Esophagus muscularis mucosa (tissue), 3 donors: ENCODE measurements around the gene PDK4.

Experiments
- EP300 ChIP-seq: sonication (generic); formaldehyde crosslinking; IDR thresholded peaks from one replicate; pipeline ENCODE4 v1.6.1; 2017; ENCODE audit warnings: antibody characterized with exemption
- TF ChIP-seq, protein P1 (sequence below), 3 experiments: fragments of 200-600 bp in 2 of 3; fragments of 450-650 bp in 1 of 3; sonication (generic) in 2 of 3; IDR thresholded peaks; one replicate each; pipeline ENCODE4 v1.5.1; 2017 to 2019; ENCODE audit warnings: antibody characterized with exemption in 3 of 3, mild to moderate bottlenecking in 2 of 3, moderate library complexity in 1 of 3

DNA sequence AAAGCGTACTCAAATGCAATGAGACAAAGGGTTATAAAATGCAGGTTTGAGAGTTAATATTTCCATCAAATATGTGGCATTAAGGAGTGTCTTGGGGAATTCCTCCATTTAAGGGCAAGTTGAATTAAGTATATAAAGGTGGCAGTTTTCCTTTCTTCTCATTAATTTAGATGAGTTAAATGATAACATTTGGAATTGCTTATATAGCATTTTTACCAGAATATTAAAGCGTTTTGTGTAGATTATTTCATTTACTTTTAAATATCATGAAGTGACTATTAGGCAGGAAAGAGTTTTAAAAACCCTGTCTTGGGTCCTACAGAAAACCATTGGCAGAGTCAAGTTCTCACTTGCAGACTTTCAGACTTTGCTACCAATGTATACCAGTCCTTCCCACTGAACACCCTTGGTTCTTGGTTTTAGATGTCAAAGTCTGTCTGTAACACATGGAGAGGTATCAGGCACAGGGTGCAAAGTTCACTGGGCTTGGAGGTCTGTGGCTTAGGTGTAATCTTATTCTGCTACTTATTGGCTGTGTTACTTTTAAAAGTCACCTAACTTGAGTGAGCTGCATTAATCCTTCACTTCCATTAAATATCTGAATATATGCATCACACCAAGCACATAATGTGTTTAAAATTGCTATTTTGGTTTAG, 59.5 kb downstream of the PDK4 start:
- no peak for TF ChIP-seq EP300
- TF ChIP-seq, protein P1, sequence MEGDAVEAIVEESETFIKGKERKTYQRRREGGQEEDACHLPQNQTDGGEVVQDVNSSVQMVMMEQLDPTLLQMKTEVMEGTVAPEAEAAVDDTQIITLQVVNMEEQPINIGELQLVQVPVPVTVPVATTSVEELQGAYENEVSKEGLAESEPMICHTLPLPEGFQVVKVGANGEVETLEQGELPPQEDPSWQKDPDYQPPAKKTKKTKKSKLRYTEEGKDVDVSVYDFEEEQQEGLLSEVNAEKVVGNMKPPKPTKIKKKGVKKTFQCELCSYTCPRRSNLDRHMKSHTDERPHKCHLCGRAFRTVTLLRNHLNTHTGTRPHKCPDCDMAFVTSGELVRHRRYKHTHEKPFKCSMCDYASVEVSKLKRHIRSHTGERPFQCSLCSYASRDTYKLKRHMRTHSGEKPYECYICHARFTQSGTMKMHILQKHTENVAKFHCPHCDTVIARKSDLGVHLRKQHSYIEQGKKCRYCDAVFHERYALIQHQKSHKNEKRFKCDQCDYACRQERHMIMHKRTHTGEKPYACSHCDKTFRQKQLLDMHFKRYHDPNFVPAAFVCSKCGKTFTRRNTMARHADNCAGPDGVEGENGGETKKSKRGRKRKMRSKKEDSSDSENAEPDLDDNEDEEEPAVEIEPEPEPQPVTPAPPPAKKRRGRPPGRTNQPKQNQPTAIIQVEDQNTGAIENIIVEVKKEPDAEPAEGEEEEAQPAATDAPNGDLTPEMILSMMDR (IDR thresholded peaks at IDR 0.05), result no peak
